ENCODE results near the gene CDHR5.
"Not testable (repeated sequence)": the region's sequence is repeated elsewhere in the genome, so short reads cannot be mapped to it uniquely, and the experiment has no call there.

The CDHR5 gene

GRCh38 chr11:624705-625635 is at the start of gene CDHR5:
Gene CDHR5, minus strand, starts transcription at chr11:624955. Its CDS starts 53 bp downstream, at chr11:624902.
- DNase-seq (ENCODE audit: low read depth) = no peak

DNA sequence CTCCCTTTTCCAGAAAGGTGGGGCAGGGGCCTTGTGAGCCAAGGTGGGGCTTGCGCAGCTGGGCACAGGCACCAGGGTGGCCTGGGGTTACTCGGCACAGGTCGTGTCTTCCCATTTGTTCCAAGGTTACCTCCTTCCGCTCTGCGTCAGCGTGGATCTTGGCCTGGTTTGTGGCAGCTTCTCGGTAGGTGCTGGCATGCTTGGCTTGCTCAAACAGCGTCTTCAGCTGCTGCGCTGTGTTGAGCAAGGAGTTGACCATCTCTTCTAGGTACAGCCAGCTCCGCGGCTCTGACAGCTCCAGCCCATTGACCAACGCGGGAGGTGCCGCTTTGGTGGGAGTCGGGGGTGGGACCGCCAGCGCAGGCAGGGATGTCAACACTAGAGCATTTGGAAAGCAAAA is 49.7 kb upstream of the CDHR5 start:
- no peak for DNase-seq (ENCODE audit: low read depth)

GRCh38 chr11:673866-674265 is 49.1 kb upstream of the CDHR5 start:
- DNase-seq (ENCODE audit: low read depth) = no peak

- no peak for DNase-seq (ENCODE audit: low read depth)
Observed at GRCh38 chr11:665704-666281, 41.0 kb upstream of the CDHR5 start.

GRCh38 chr11:665062-665703 is 40.4 kb upstream of the CDHR5 start:
- DNase-seq (ENCODE audit: low read depth) = no peak

DNA sequence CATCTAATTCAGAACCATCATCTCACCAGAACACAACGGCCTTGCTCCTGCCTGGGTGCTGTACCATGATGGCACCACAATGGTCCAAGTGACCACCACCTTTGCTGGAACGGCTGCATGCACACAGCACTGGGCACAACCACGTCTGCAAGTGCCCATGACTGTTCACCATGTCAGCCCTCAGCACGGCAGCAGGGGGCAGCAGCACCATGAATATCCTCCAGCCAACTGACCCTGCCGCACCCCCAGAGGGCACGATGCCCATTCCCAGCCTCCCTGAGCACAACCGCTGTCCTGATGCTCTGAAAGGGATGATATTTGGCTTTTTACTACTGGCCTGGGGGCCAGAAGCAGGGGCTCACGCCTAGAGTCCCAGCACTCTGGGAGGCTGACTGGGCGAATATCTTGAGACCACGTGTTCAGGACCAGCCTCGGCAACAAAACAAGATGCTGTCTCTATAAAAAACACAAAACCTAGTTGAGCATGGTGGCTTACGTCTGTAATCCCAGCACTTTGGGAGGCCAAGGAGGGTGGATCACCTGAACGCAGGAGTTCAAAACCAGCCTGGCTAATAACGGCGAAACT is 38.0 kb upstream of the CDHR5 start:
- DNase-seq (ENCODE audit: low read depth) = peak; percentile 72

DNA sequence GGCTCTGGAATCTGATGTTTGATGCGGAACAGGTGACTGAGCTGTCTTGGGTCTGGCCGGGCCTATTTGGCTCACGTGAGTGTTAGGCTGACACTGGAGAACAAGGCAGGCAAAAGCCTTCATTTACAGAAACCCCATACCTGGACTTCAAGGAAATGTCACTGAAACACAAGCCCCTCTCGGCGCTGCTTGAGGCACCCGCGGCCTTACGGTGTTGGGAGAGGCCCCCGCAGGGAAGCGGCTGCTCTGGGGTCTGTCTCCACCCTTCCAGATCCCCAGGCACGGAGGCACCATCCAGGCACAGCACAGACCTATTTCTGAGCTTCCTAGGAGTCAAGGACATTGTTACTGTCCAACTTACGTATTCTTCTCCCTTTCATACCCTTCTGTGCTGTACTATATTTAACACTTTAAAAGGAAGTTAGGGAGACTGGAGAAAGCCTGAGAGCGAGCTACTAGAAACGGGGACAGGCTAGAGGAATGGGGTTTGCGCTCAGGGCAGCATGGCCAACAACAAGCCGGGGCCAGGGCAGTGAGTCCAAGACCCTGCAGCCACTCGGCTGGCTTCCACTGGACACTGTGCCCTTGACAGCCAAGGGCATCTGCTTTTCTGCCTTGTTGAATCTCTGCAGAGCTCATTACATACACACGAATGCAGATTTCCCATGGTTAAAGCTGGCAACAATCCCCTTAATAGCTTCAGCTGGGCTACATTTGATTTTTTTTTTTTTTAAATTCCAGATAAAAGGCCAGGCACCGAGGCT is 36.1 kb upstream of the CDHR5 start:
- no peak for DNase-seq (ENCODE audit: low read depth)

DNA sequence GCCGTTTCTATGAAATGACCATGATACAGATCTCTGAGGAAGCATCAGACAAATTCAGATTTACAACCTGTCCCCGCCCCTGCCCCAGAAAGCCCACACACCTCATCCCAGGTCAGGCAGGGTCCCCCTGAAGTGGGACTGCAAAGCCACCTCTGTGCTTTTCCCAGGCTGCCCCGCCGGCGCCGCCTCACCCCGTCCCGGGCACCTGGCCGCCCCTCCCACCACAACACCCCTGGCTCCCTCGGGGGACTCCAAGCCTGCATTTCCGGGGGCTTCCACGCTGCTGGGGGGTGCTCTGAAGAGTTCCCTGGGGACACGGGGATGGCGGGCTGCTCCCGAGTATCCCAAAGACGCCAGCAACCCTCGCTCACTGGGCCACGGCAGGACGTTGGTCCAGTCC is 35.5 kb upstream of the CDHR5 start:
- DNase-seq (ENCODE audit: low read depth) = no peak

- no peak for DNase-seq (ENCODE audit: low read depth)
Observed at GRCh38 chr11:659532-660085, 34.9 kb upstream of the CDHR5 start.

GRCh38 chr11:657691-658126 is 33.0 kb upstream of the CDHR5 start:
- no peak for DNase-seq (ENCODE audit: low read depth)

- DNase-seq (ENCODE audit: low read depth) = no peak
Observed at GRCh38 chr11:656866-657265, 32.1 kb upstream of the CDHR5 start.

GRCh38 chr11:656426-656825 is 31.7 kb upstream of the CDHR5 start:
- no peak for DNase-seq (ENCODE audit: low read depth)

DNA sequence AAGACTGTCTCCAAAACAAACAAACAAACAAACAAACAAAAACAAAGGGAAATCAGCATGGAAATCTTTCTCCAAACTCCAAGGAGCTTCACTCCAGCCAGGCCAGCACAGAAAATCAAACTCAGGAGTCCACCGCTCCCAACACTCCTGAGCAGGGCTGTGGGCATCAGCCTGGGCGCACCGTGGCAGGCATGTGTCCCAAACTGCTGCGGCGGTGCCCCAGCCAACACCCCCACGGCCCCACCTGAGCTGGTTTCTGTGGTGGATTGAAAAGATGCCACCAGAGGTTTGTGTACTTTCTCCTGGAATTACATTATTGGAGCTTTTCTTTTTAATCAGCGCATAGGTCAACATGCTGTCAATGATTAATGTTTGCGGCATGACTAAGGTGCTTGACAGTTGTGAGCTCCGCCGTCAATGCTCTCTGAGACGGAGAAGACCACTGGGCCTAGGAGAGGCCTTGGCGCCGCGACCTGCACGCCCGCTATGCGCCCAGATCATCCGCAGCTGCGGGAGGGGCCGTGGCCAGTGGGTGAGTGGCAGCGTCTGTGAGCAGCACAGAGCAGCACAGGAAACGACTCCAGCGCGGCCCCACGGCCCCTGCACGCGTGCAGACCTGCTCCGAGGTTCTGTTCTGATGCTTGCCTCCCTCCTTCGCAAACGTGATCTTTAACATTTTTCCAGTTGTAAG is 30.4 kb upstream of the CDHR5 start:
- no peak for DNase-seq (ENCODE audit: low read depth)

DNA sequence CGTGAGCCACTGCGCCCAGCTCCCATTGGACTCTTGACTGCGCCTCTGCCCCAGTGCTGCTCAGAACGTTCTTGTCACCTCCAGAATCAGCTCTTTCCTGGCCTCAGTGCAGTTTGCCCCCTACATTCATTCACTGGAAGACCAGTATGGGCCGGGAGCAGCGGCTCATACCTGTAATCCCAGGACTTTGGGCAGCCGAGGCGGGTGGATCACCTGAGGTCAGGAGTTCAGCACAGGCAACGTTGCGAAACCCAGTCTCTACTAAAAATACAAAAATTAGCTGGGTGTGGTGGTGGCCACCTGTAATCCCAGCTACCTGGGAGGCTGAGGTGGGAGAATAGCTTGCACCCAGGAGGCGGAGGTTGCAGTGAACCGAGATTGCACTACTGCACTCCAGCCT is 29.7 kb upstream of the CDHR5 start:
- not testable (repeated sequence) for DNase-seq (ENCODE audit: low read depth)

- no peak for DNase-seq (ENCODE audit: low read depth)
Observed at GRCh38 chr11:653837-654236, 29.1 kb upstream of the CDHR5 start.

GRCh38 chr11:653136-653535 is 28.4 kb upstream of the CDHR5 start:
- not testable (repeated sequence) for DNase-seq (ENCODE audit: low read depth)

- DNase-seq (ENCODE audit: low read depth) = peak; percentile 28
Observed at GRCh38 chr11:650482-650881, 25.7 kb upstream of the CDHR5 start.

DNA sequence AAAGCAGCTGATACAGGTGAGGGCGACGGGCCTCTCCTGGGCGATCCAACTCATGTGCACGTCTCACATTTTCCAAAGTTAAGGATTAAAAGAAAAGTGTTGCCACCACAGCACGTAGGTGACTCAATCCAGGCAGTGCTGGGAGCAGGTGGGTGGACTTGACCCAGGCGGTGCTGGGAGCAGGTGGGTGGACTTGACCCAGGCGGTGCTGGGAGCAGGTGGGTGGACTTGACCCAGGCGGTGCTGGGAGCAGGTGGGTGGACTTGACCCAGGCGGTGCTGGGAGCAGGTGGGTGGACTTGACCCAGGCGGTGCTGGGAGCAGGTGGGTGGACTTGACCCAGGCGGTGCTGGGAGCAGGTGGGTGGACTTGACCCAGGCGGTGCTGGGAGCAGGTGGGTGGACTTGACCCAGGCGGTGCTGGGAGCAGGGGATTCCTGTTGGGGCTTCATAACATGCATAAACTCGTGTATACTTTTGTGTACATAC is 23.0 kb upstream of the CDHR5 start:
- DNase-seq (ENCODE audit: low read depth) = not testable (repeated sequence)

- DNase-seq (ENCODE audit: low read depth) = no peak
Observed at GRCh38 chr11:646214-646613, 21.5 kb upstream of the CDHR5 start.

DNA sequence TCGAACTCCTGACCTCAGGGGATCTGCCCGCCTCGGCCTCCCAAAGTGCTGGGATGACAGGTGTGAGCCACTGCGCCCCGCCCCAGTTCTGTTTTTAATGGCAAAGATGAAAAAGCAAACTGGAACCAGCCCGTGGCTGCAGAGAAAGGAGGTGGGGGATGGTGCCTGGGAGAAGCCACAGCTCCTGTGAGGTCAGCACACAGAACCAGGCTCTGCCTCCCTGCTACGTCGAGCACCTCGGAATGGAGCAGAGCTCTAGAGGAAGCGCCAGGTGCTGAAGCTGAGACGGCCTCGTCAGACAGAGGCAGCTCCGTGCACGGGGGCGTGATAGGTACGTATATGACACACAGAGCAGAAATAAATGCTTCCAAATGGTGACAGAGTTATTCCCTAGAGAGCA is 20.8 kb upstream of the CDHR5 start:
- DNase-seq (ENCODE audit: low read depth) = no peak
